ENCODE measurements around the gene P2RY14.

The P2RY14 gene

GRCh38 chr3:151267066-151267465, 11.3 kb downstream of the P2RY14 start:
- no peaks in the 10 kb centered on the region for H3K9me2 ChIP-seq (replicated peaks; ENCODE audit: insufficient read depth, low read length)
- peaks cover 10% of the 10 kb centered on the region; the same call in 1 of the 2 replicates for H3K4me1 ChIP-seq (ENCODE audit: low read length)
- no peaks in the 10 kb centered on the region for H3K27me3 ChIP-seq (replicated peaks; ENCODE audit: insufficient read depth, low read length)
- no peak overlapping the region for H2AFZ ChIP-seq (ENCODE audit: low read length)
- TF ChIP-seq EZH2phosphoT487 (IDR thresholded peaks at IDR 0.05; ENCODE audit: low read length) (no peak), EZH2 (optimal IDR thresholded peaks at IDR 0.05; ENCODE audit: low read depth, low read length) (no peak), CTCF (IDR thresholded peaks at IDR 0.05; ENCODE audit: low read length) (no peak)
- no peaks in the 10 kb centered on the region for H3K36me3 ChIP-seq (replicated peaks; ENCODE audit: insufficient read depth, low read length)
- H3K79me2 ChIP-seq (ENCODE audit: low read length), result no peaks in the 10 kb centered on the region
- no peaks in the 10 kb centered on the region for H4K20me1 ChIP-seq (ENCODE audit: insufficient read depth, low read length)
- no peak overlapping the region for H3K4me3 ChIP-seq (ENCODE audit: low read length)
- H3K9ac ChIP-seq (ENCODE audit: low read length), result no peak overlapping the region
- DNase-seq, result no peak
- no peaks in the 10 kb centered on the region for H3F3A ChIP-seq (ENCODE audit: insufficient read depth, low read length)
- H3K4me2 ChIP-seq (ENCODE audit: low read depth, low read length), result no peak overlapping the region
- H3K9me3 ChIP-seq (replicated peaks; ENCODE audit: insufficient read depth, low read length), result no peaks in the 10 kb centered on the region
- no peak overlapping the region for H3K27ac ChIP-seq (ENCODE audit: low read length)

GRCh38 chr3:151265866-151266265, 12.5 kb downstream of the P2RY14 start:
- peak overlapping the region; percentile 14; the same call in 1 of the 2 replicates for H3K4me2 ChIP-seq (ENCODE audit: low read depth, low read length)
- H3K4me1 ChIP-seq (ENCODE audit: low read length), result peaks cover 10% of the 10 kb centered on the region; the same call in 1 of the 2 replicates
- H3K9me2 ChIP-seq (replicated peaks; ENCODE audit: insufficient read depth, low read length), result no peaks in the 10 kb centered on the region
- H3K79me2 ChIP-seq (ENCODE audit: low read length), result no peaks in the 10 kb centered on the region
- H2AFZ ChIP-seq (ENCODE audit: low read length), result no peak overlapping the region
- H3K27ac ChIP-seq (ENCODE audit: low read length), result peak overlapping the region; percentile 71; the same call in 1 of the 2 replicates
- H4K20me1 ChIP-seq (ENCODE audit: insufficient read depth, low read length), result no peaks in the 10 kb centered on the region
- H3K27me3 ChIP-seq (replicated peaks; ENCODE audit: insufficient read depth, low read length), result no peaks in the 10 kb centered on the region
- TF ChIP-seq EZH2phosphoT487 (IDR thresholded peaks at IDR 0.05; ENCODE audit: low read length) (no peak), CTCF (IDR thresholded peaks at IDR 0.05; ENCODE audit: low read length) (no peak), EZH2 (optimal IDR thresholded peaks at IDR 0.05; ENCODE audit: low read depth, low read length) (no peak)
- H3K4me3 ChIP-seq (ENCODE audit: low read length), result no peak overlapping the region
- DNase-seq, result peak; percentile 74
- H3F3A ChIP-seq (ENCODE audit: insufficient read depth, low read length), result no peaks in the 10 kb centered on the region
- no peaks in the 10 kb centered on the region for H3K9me3 ChIP-seq (replicated peaks; ENCODE audit: insufficient read depth, low read length)
- H3K9ac ChIP-seq (ENCODE audit: low read length), result peak overlapping the region; percentile 36; the same call in 1 of the 2 replicates
- H3K36me3 ChIP-seq (replicated peaks; ENCODE audit: insufficient read depth, low read length), result no peaks in the 10 kb centered on the region

- Histone ChIP-seq H3K4me3 (ENCODE audit: low read length) (no peak overlapping the region), H3F3A (ENCODE audit: insufficient read depth, low read length) (no peaks in the 10 kb centered on the region), H3K9me2 (replicated peaks; ENCODE audit: insufficient read depth, low read length) (no peaks in the 10 kb centered on the region), H3K4me2 (ENCODE audit: low read depth, low read length) (peak overlapping the region; percentile 14; the same call in 1 of the 2 replicates), H3K36me3 (replicated peaks; ENCODE audit: insufficient read depth, low read length) (no peaks in the 10 kb centered on the region), H3K27me3 (replicated peaks; ENCODE audit: insufficient read depth, low read length) (no peaks in the 10 kb centered on the region), H3K9me3 (replicated peaks; ENCODE audit: insufficient read depth, low read length) (no peaks in the 10 kb centered on the region), H3K4me1 (ENCODE audit: low read length) (peaks cover 10% of the 10 kb centered on the region; the same call in 1 of the 2 replicates), H2AFZ (ENCODE audit: low read length) (no peak overlapping the region), H3K79me2 (ENCODE audit: low read length) (no peaks in the 10 kb centered on the region), H3K27ac (ENCODE audit: low read length) (peak overlapping the region; percentile 71; the same call in 1 of the 2 replicates), H3K9ac (ENCODE audit: low read length) (peak overlapping the region; percentile 36; the same call in 1 of the 2 replicates), H4K20me1 (ENCODE audit: insufficient read depth, low read length) (no peaks in the 10 kb centered on the region)
- no peak for TF ChIP-seq EZH2 (optimal IDR thresholded peaks at IDR 0.05; ENCODE audit: low read depth, low read length)
- no peak for TF ChIP-seq EZH2phosphoT487 (IDR thresholded peaks at IDR 0.05; ENCODE audit: low read length)
- DNase-seq, result no peak
Measured at GRCh38 chr3:151265166-151265565, 13.2 kb downstream of the P2RY14 start.

- no peaks in the 10 kb centered on the region for H3K9me2 ChIP-seq (replicated peaks; ENCODE audit: insufficient read depth, low read length)
Measured at GRCh38 chr3:151264605-151265004, 13.7 kb downstream of the P2RY14 start.

More at GRCh38 chr3:151264605-151265004, 13.7 kb downstream of the P2RY14 start:
- H3K27ac ChIP-seq (ENCODE audit: low read length), result no peak overlapping the region
- no peaks in the 10 kb centered on the region for H3K79me2 ChIP-seq (ENCODE audit: low read length)
- H3K36me3 ChIP-seq (replicated peaks; ENCODE audit: insufficient read depth, low read length), result no peaks in the 10 kb centered on the region
- no peak overlapping the region for H3K4me3 ChIP-seq (ENCODE audit: low read length)
- H3K9me3 ChIP-seq (replicated peaks; ENCODE audit: insufficient read depth, low read length), result no peaks in the 10 kb centered on the region
- no peaks in the 10 kb centered on the region for H3K27me3 ChIP-seq (replicated peaks; ENCODE audit: insufficient read depth, low read length)
- DNase-seq, result no peak
- no peak overlapping the region for H3K9ac ChIP-seq (ENCODE audit: low read length)
- no peak overlapping the region for H2AFZ ChIP-seq (ENCODE audit: low read length)
- H3K4me1 ChIP-seq (ENCODE audit: low read length), result peaks cover 10% of the 10 kb centered on the region; the same call in 1 of the 2 replicates
- no peaks in the 10 kb centered on the region for H3F3A ChIP-seq (ENCODE audit: insufficient read depth, low read length)
- no peak for TF ChIP-seq CTCF (IDR thresholded peaks at IDR 0.05; ENCODE audit: low read length)
- TF ChIP-seq EZH2 (optimal IDR thresholded peaks at IDR 0.05; ENCODE audit: low read depth, low read length), result no peak
- TF ChIP-seq EZH2phosphoT487 (IDR thresholded peaks at IDR 0.05; ENCODE audit: low read length), result no peak
- no peaks in the 10 kb centered on the region for H4K20me1 ChIP-seq (ENCODE audit: insufficient read depth, low read length)
- no peak overlapping the region for H3K4me2 ChIP-seq (ENCODE audit: low read depth, low read length)
